ENCODE measurements around the gene ITGA11. TPM values are rescaled to one million over a fixed set of nuclear protein-coding genes. Genes with fewer than 3 reads are reported as not detected.

ITGA11 gene
- total RNA-seq, 1 donor from 2014 or later: not detected

- Mint-ChIP-seq H3K4me3 (ENCODE audit: low read depth) (no peak overlapping the region), H3K27ac (no peak overlapping the region), H3K36me3 (ENCODE audit: insufficient read depth) (no peaks in the 10 kb centered on the region)
These were observed 64.7 kb downstream of the ITGA11 start for GRCh38 chr15:68367226-68367625.

DNA sequence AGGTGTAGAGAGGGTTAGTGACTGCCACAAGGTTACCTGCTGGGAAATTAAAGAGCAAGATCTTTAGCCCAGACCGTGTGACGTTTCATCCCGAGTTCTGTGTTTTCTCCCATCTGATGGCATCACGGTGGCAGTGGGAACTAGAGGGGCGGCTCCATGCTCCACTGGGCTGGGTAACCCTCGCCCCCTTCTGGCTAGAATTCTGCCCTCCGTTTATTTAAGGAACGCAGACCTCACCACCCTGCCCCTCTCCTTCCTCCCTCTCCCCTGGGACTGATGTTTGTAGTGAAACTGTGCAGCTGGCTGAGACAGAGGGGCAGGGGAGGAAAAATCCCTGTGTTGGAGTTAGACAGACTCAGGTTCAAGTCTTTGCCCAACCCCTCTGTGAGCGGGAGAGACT lies 65.6 kb downstream of the ITGA11 start:
- Mint-ChIP-seq H3K9me3 (ENCODE audit: low read depth) (no peaks in the 10 kb centered on the region), H3K27ac (no peak overlapping the region), H3K27me3 (peaks cover 18% of the 10 kb centered on the region), H3K4me1 (ENCODE audit: low read depth) (no peaks in the 10 kb centered on the region), H3K4me3 (ENCODE audit: low read depth) (no peak overlapping the region), H3K36me3 (ENCODE audit: insufficient read depth) (no peaks in the 10 kb centered on the region)
- no peak for TF ChIP-seq CTCF (IDR thresholded peaks at IDR 0.05; ENCODE audit: unreplicated experiment)
- DNase-seq (ENCODE audit: low spot score, unreplicated experiment): no peak

More at GRCh38 chr15:68367226-68367625, 64.7 kb downstream of the ITGA11 start:
- no peak for TF ChIP-seq CTCF (IDR thresholded peaks at IDR 0.05; ENCODE audit: unreplicated experiment)
- Mint-ChIP-seq H3K4me1 (ENCODE audit: low read depth) (no peaks in the 10 kb centered on the region), H3K27me3 (peaks cover 18% of the 10 kb centered on the region), H3K9me3 (ENCODE audit: low read depth) (no peaks in the 10 kb centered on the region)
- no peak for DNase-seq (ENCODE audit: low spot score, unreplicated experiment)

- no peak overlapping the region for H3K4me3 Mint-ChIP-seq (ENCODE audit: low read depth)
- peaks cover 15% of the 10 kb centered on the region for H3K27me3 Mint-ChIP-seq
- no peak overlapping the region for H3K27ac Mint-ChIP-seq
- DNase-seq (ENCODE audit: low spot score, unreplicated experiment): no peak
- no peak for TF ChIP-seq CTCF (IDR thresholded peaks at IDR 0.05; ENCODE audit: unreplicated experiment)
- H3K36me3 Mint-ChIP-seq (ENCODE audit: insufficient read depth): no peaks in the 10 kb centered on the region
- H3K9me3 Mint-ChIP-seq (ENCODE audit: low read depth): no peaks in the 10 kb centered on the region
- H3K4me1 Mint-ChIP-seq (ENCODE audit: low read depth): no peaks in the 10 kb centered on the region
These were observed 66.2 kb downstream of the ITGA11 start for GRCh38 chr15:68365770-68366169.

- Mint-ChIP-seq H3K4me1 (ENCODE audit: low read depth) (no peaks in the 10 kb centered on the region), H3K36me3 (ENCODE audit: insufficient read depth) (no peaks in the 10 kb centered on the region), H3K27me3 (peaks cover 15% of the 10 kb centered on the region), H3K27ac (peak overlapping the region; percentile 22), H3K4me3 (ENCODE audit: low read depth) (no peak overlapping the region), H3K9me3 (ENCODE audit: low read depth) (no peaks in the 10 kb centered on the region)
- no peak for DNase-seq (ENCODE audit: low spot score, unreplicated experiment)
- no peak for TF ChIP-seq CTCF (IDR thresholded peaks at IDR 0.05; ENCODE audit: unreplicated experiment)
These were observed 66.7 kb downstream of the ITGA11 start for GRCh38 chr15:68365140-68365745.

- Mint-ChIP-seq H3K27me3 (peaks cover 13% of the 10 kb centered on the region), H3K27ac (no peak overlapping the region), H3K36me3 (ENCODE audit: insufficient read depth) (no peaks in the 10 kb centered on the region), H3K4me1 (ENCODE audit: low read depth) (no peaks in the 10 kb centered on the region), H3K9me3 (ENCODE audit: low read depth) (no peaks in the 10 kb centered on the region), H3K4me3 (ENCODE audit: low read depth) (no peak overlapping the region)
- DNase-seq (ENCODE audit: low spot score, unreplicated experiment): no peak
- TF ChIP-seq CTCF (IDR thresholded peaks at IDR 0.05; ENCODE audit: unreplicated experiment): no peak
These were observed 67.3 kb downstream of the ITGA11 start for GRCh38 chr15:68364660-68365035.
